Effector memory CD4-positive, alpha-beta T cell (primary cell): Measurements from ENCODE around the gene TRAFD1.

Experiments used
- DNase-seq, 3 donors: peaks; one replicate each; pipeline ENCODE4 v3.0.0-alpha.2; 2020
- H3K27ac ChIP-seq: 2 replicates; pipeline ENCODE4 v1.7.0; 2013; ENCODE audit warnings: mild to moderate bottlenecking, low read length, moderate library complexity; ENCODE audit not compliant: insufficient read depth, poor library complexity, severe bottlenecking
- H3K27me3 ChIP-seq: replicated peaks from 2 replicates; pipeline ENCODE4 v1.7.0; 2013; ENCODE audit warnings: mild to moderate bottlenecking, low read length; ENCODE audit not compliant: insufficient read depth, control insufficient read depth, poor library complexity, severe bottlenecking
- H3K36me3 ChIP-seq: 2 replicates; pipeline ENCODE4 v1.7.0; 2013; ENCODE audit warnings: mild to moderate bottlenecking, low read length, moderate library complexity; ENCODE audit not compliant: control insufficient read depth, insufficient read depth
- H3K4me1 ChIP-seq: 2 replicates; pipeline ENCODE4 v1.7.0; 2013; ENCODE audit warnings: low read length, mild to moderate bottlenecking; ENCODE audit not compliant: control insufficient read depth, insufficient read depth, poor library complexity, severe bottlenecking
- H3K4me3 ChIP-seq: 2 replicates; pipeline ENCODE4 v1.7.0; 2013; ENCODE audit warnings: low read length, low read depth, mild to moderate bottlenecking; ENCODE audit not compliant: insufficient read depth, poor library complexity, severe bottlenecking
- H3K9me3 ChIP-seq: 2 replicates; pipeline ENCODE4 v1.7.0; 2013; ENCODE audit warnings: mild to moderate bottlenecking, low read length, moderate library complexity; ENCODE audit not compliant: control insufficient read depth

The TRAFD1 gene

GRCh38 chr12:112115259-112116045 is 9.9 kb upstream of the TRAFD1 start:
- Histone ChIP-seq H3K36me3 (no peaks in the 10 kb centered on the region), H3K9me3 (no peaks in the 10 kb centered on the region), H3K4me3 (no peak overlapping the region), H3K27me3 (no peaks in the 10 kb centered on the region), H3K4me1 (no peaks in the 10 kb centered on the region), H3K27ac (no peak overlapping the region)
- DNase-seq = no peak

DNA sequence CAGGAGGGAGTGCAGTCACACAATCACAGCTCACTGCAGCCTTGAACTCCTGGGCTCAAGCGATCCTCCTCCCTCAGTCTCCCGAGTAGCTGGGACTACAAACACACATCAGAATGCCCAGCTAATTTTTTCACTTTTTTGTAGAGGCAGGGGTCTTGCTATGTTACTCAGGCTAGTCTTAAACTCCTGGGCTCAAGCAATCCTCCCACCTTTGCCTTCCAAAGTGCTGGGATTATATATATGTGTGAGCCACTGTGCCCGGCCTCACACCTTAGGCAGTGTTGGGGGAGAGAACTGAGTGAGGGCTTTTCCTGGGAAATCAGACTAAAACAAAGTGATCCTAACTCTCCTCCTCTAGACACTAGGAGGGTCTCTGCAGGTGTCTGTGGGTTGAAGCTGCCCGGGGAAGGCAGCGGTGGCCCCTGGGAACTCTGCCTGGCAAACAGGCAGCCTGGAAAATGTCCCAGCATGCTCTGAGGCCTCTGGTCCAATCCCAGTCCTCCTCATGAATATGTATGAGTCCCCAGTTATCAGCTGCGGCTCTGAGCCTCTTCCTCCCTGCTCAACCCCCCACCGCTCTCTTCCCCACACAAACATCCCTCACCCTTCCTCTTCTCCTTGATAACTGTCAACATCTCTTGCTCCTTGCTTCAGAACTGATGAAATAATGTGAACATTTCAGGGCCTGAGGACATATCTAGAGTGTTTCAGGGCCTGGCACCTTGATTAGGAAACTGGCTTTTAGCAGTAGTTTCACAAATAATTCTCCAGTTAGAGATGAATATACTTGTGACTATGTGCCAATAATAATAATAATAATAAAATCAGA is 8.9 kb upstream of the TRAFD1 start:
- Histone ChIP-seq H3K4me1 (no peaks in the 10 kb centered on the region), H3K36me3 (no peaks in the 10 kb centered on the region), H3K27ac (no peak overlapping the region), H3K4me3 (no peak overlapping the region), H3K27me3 (no peaks in the 10 kb centered on the region), H3K9me3 (no peaks in the 10 kb centered on the region)
- DNase-seq = no peak

- no peaks in the 10 kb centered on the region for H3K27me3 ChIP-seq
- H3K27ac ChIP-seq = no peak overlapping the region
- H3K4me1 ChIP-seq = no peaks in the 10 kb centered on the region
- DNase-seq = no peak
- H3K36me3 ChIP-seq = no peaks in the 10 kb centered on the region
- H3K9me3 ChIP-seq = no peaks in the 10 kb centered on the region
- H3K4me3 ChIP-seq = no peak overlapping the region
These were observed 7.7 kb upstream of the TRAFD1 start for GRCh38 chr12:112117685-112118084.

- H3K27ac ChIP-seq = no peak overlapping the region
- DNase-seq = no peak
These were observed 3.4 kb upstream of the TRAFD1 start for GRCh38 chr12:112121780-112122565.

DNA sequence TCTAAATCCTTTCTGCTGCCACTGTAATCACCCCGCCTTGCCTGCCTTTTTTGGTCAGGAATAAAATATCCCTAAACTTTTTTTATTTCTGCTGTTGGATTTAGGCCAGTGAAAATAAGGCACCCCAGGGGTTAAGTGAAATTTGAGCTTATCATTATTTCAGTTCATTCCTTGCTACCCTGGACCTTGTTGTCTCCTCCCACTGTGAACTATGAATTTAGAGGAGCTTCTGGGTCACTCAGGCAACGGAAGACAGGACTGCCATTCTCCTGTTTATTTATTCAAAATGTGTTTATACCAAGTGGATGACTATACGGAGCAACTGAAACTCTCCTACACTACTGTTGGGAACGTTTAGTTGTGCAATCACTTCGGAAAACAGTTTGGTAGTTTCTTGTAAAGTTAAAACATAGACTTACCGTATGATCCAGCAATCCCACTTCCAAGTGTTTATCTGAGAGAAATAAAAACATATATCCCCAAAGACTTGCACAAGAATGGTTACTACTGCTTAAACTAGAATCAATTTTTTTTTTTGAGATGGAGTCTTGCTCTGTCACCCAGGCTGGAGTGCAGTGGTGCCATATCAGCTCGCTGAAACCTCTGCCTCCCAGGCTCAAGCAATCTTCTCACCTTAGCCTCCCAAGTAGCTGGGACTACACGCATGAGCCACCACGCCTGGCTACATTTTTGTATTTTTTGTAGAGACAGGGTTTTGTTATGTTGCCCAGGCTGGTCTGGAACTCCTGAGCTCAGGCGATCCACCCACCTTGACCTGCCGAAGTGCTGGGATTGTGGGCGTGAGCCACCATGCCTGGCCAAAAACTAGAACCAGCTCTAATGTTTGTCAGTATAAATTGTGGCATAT is 2.3 kb upstream of the TRAFD1 start:
- Histone ChIP-seq H3K4me3 (no peak overlapping the region), H3K27ac (no peak overlapping the region), H3K27me3 (no peaks in the 10 kb centered on the region), H3K9me3 (no peaks in the 10 kb centered on the region), H3K4me1 (peaks cover 9% of the 10 kb centered on the region), H3K36me3 (no peaks in the 10 kb centered on the region)
- DNase-seq = no peak

More at GRCh38 chr12:112121780-112122565, 3.4 kb upstream of the TRAFD1 start:
- Histone ChIP-seq H3K27me3 (no peaks in the 10 kb centered on the region), H3K4me3 (no peak overlapping the region), H3K4me1 (peaks cover 8% of the 10 kb centered on the region), H3K36me3 (no peaks in the 10 kb centered on the region), H3K9me3 (no peaks in the 10 kb centered on the region)

- no peak overlapping the region for H3K4me3 ChIP-seq
- H3K4me1 ChIP-seq = peaks cover 19% of the 10 kb centered on the region
- no peak overlapping the region for H3K27ac ChIP-seq
- no peaks in the 10 kb centered on the region for H3K27me3 ChIP-seq
- no peaks in the 10 kb centered on the region for H3K9me3 ChIP-seq
- no peaks in the 10 kb centered on the region for H3K36me3 ChIP-seq
- no peak for DNase-seq
These were observed 476 bp upstream of the TRAFD1 start for GRCh38 chr12:112124918-112125249.

GRCh38 chr12:112126000-112126438 is 659 bp downstream of the TRAFD1 start:
- Histone ChIP-seq H3K27me3 (no peaks in the 10 kb centered on the region), H3K9me3 (no peaks in the 10 kb centered on the region), H3K36me3 (no peaks in the 10 kb centered on the region), H3K4me3 (peak overlapping the region; percentile 84), H3K27ac (peak overlapping the region; percentile 88), H3K4me1 (peaks cover 29% of the 10 kb centered on the region)
- no peak for DNase-seq

- peaks cover 31% of the 10 kb centered on the region for H3K4me1 ChIP-seq
- no peak overlapping the region for H3K4me3 ChIP-seq
- H3K36me3 ChIP-seq = no peaks in the 10 kb centered on the region
- no peak for DNase-seq
- no peaks in the 10 kb centered on the region for H3K27me3 ChIP-seq
- H3K9me3 ChIP-seq = no peaks in the 10 kb centered on the region
- no peak overlapping the region for H3K27ac ChIP-seq
These were observed 1.6 kb downstream of the TRAFD1 start for GRCh38 chr12:112126911-112127310.

DNA sequence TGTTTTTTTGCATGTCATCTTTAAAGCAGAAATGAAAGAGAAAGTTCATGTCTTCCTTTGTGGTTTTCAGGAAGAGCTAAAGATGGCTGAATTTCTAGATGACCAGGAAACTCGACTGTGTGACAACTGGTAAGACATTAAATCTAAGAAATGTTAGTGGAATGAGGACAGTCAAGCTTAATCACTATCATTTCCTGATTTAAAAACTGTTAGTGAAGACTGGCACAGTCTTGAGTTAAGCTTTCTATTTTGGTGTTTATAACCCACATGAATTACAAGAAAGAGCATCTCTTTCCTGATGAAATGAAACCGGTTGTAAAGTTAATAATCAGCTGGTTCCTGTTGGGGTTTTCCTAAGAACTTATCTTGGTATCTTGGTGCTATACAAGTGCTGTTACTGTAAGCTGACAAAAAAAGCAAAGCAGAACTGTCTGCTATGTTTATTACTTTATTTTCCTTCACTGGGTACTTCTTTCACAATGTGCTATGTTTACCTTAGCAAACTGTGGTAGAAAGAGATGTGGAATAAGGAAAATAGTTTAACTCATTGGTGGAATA is 5.2 kb downstream of the TRAFD1 start:
- peak overlapping the region; percentile 16 for H3K4me3 ChIP-seq
- H3K4me1 ChIP-seq = peaks cover 34% of the 10 kb centered on the region
- no peaks in the 10 kb centered on the region for H3K9me3 ChIP-seq
- peaks cover 10% of the 10 kb centered on the region for H3K36me3 ChIP-seq
- H3K27me3 ChIP-seq = no peaks in the 10 kb centered on the region
- H3K27ac ChIP-seq = peak overlapping the region; percentile 63
- no peak for DNase-seq
